ENCODE data around the gene TRIM47. TPM values are rescaled to one million over a fixed set of nuclear protein-coding genes. Genes with fewer than 3 reads are reported as not detected.
"Not testable (repeated sequence)": the region's sequence is repeated elsewhere in the genome, so short reads cannot be mapped to it uniquely, and the experiment has no call there.

The TRIM47 gene
- total RNA-seq, 4 donors from 2014 or later, result 18.5 to 53.8 (median 29.6) TPM

GRCh38 chr17:75891022-75891604 is 12.7 kb upstream of the TRIM47 start:
- no peak for ATAC-seq (ENCODE audit: low FRiP score)
- DNase-seq (ENCODE audit: low spot score), result no peak

GRCh38 chr17:75889454-75889853 is 11.1 kb upstream of the TRIM47 start:
- no peak for TF ChIP-seq CTCF (IDR thresholded peaks at IDR 0.05)
- ATAC-seq (ENCODE audit: low FRiP score) (no peak), DNase-seq (ENCODE audit: low spot score) (no peak)

More at GRCh38 chr17:75891022-75891604, 12.7 kb upstream of the TRIM47 start:
- TF ChIP-seq CTCF (IDR thresholded peaks at IDR 0.05), result no peak

- no peak for ATAC-seq (ENCODE audit: low FRiP score)
- DNase-seq (ENCODE audit: low spot score), result no peak
- TF ChIP-seq CTCF (IDR thresholded peaks at IDR 0.05), result no peak
Measured at GRCh38 chr17:75888484-75888883, 10.1 kb upstream of the TRIM47 start.

- not testable (repeated sequence) for ATAC-seq (ENCODE audit: low FRiP score)
Measured at GRCh38 chr17:75885860-75886259, 7.5 kb upstream of the TRIM47 start.

GRCh38 chr17:75885431-75885830 is 7.0 kb upstream of the TRIM47 start:
- ATAC-seq (ENCODE audit: low FRiP score) (no peak), DNase-seq (ENCODE audit: low spot score) (no peak)
- TF ChIP-seq CTCF (IDR thresholded peaks at IDR 0.05), result no peak

More at GRCh38 chr17:75885860-75886259, 7.5 kb upstream of the TRIM47 start:
- not testable (repeated sequence) for DNase-seq (ENCODE audit: low spot score)

- DNase-seq (ENCODE audit: low spot score), result no peak
- no peak for ATAC-seq (ENCODE audit: low FRiP score)
- TF ChIP-seq CTCF (IDR thresholded peaks at IDR 0.05), result no peak
Measured at GRCh38 chr17:75881678-75882454, 3.5 kb upstream of the TRIM47 start.

GRCh38 chr17:75880266-75880665 is 1.9 kb upstream of the TRIM47 start:
- ATAC-seq (ENCODE audit: low FRiP score) (no peak), DNase-seq (ENCODE audit: low spot score) (no peak)
- TF ChIP-seq CTCF (IDR thresholded peaks at IDR 0.05), result no peak
